ENCODE measurements around the gene TP53TG3. TPM values are rescaled to one million over a fixed set of nuclear protein-coding genes. Genes with fewer than 3 reads are reported as not detected.

Gene TP53TG3
- total RNA-seq, result under 1 TPM in 1 of 2 donors, not detected in 1; 0.34 TPM

GRCh38 chr16:32676065-32676464 is at the start of gene TP53TG3:
Gene TP53TG3 (minus strand): TSS chr16:32676165. CDS start chr16:32676097, 68 bp downstream.

Small RNA genes lying within 50 kb of the gene (small RNA-seq; reads per million reads assigned to genes)
- 0 reads per million in 2 donors for gene AC138907.6

All from melanocyte of skin (primary cell).